Suprapubic skin (tissue), 4 donors: ENCODE measurements around the gene GMEB2.

ENCODE experiments used
- EP300 ChIP-seq: sonication (generic); formaldehyde crosslinking; IDR thresholded peaks from one replicate; pipeline ENCODE4 v1.6.1; 2017; ENCODE audit warnings: antibody characterized with exemption
- POLR2AphosphoS5 ChIP-seq, 3 donors: sonication (generic); formaldehyde crosslinking; IDR thresholded peaks; one replicate each; pipeline ENCODE4 v1.6.1; 2017; ENCODE audit warnings: antibody characterized with exemption in 3 of 3
- TF ChIP-seq, protein P1 (sequence below), 2 donors: fragments of 200-600 bp in 1 of 2; fragments of 450-650 bp in 1 of 2; sonication (generic) in 1 of 2; IDR thresholded peaks; one replicate each; pipeline ENCODE4 v1.5.1; 2016 to 2019; ENCODE audit warnings: antibody characterized with exemption in 2 of 2, mild to moderate bottlenecking in 1 of 2, moderate library complexity in 1 of 2

DNA sequence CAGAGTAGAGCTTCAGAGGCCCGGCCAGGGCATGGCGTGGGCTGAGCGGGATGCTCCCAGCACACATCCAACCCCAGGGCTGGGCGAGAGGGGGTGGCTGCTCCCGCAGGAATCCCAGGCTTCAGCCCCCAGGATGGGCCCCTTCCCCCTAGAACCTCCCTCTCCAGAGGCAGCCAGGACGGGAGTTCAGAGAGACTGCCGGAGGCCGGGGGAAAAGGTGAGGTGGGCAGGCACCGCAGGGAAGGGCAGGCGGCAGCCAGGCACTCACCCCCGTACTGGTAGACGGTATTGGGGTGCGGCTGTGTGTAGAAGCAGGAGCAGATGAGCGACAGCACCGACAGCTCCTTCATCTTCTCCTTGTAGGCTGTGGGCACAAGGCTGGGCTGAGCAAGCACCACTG lies 17.0 kb upstream of the GMEB2 start:
- TF ChIP-seq, protein P1, sequence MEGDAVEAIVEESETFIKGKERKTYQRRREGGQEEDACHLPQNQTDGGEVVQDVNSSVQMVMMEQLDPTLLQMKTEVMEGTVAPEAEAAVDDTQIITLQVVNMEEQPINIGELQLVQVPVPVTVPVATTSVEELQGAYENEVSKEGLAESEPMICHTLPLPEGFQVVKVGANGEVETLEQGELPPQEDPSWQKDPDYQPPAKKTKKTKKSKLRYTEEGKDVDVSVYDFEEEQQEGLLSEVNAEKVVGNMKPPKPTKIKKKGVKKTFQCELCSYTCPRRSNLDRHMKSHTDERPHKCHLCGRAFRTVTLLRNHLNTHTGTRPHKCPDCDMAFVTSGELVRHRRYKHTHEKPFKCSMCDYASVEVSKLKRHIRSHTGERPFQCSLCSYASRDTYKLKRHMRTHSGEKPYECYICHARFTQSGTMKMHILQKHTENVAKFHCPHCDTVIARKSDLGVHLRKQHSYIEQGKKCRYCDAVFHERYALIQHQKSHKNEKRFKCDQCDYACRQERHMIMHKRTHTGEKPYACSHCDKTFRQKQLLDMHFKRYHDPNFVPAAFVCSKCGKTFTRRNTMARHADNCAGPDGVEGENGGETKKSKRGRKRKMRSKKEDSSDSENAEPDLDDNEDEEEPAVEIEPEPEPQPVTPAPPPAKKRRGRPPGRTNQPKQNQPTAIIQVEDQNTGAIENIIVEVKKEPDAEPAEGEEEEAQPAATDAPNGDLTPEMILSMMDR (IDR thresholded peaks at IDR 0.05), result no peak
- TF ChIP-seq EP300 (no peak), POLR2AphosphoS5 (IDR thresholded peaks at IDR 0.05) (no peak)
